HL-60 (cell line): ENCODE results near the gene CXCL11.

ENCODE experiments used
- CTCF ChIP-seq: IDR thresholded peaks from one replicate; pipeline ENCODE4 v1.5.1; 2011; ENCODE audit warnings: low read length, control low read depth, inconsistent platforms; ENCODE audit not compliant: insufficient read depth
- POLR2AphosphoS5 ChIP-seq: IDR thresholded peaks from 2 replicates; pipeline ENCODE4 v1.6.1; 2012; ENCODE audit warnings: low read depth
- SPI1 ChIP-seq: IDR thresholded peaks from 2 replicates; pipeline ENCODE4 v1.6.1; 2012; ENCODE audit warnings: low read depth, mild to moderate bottlenecking, borderline replicate concordance
- TF ChIP-seq, protein P1 (sequence below): IDR thresholded peaks from 2 replicates; pipeline ENCODE4 v1.6.1; 2012; ENCODE audit warnings: low read depth; ENCODE audit not compliant: insufficient replicate concordance

- TF ChIP-seq CTCF, result no peak
- TF ChIP-seq, protein P1, sequence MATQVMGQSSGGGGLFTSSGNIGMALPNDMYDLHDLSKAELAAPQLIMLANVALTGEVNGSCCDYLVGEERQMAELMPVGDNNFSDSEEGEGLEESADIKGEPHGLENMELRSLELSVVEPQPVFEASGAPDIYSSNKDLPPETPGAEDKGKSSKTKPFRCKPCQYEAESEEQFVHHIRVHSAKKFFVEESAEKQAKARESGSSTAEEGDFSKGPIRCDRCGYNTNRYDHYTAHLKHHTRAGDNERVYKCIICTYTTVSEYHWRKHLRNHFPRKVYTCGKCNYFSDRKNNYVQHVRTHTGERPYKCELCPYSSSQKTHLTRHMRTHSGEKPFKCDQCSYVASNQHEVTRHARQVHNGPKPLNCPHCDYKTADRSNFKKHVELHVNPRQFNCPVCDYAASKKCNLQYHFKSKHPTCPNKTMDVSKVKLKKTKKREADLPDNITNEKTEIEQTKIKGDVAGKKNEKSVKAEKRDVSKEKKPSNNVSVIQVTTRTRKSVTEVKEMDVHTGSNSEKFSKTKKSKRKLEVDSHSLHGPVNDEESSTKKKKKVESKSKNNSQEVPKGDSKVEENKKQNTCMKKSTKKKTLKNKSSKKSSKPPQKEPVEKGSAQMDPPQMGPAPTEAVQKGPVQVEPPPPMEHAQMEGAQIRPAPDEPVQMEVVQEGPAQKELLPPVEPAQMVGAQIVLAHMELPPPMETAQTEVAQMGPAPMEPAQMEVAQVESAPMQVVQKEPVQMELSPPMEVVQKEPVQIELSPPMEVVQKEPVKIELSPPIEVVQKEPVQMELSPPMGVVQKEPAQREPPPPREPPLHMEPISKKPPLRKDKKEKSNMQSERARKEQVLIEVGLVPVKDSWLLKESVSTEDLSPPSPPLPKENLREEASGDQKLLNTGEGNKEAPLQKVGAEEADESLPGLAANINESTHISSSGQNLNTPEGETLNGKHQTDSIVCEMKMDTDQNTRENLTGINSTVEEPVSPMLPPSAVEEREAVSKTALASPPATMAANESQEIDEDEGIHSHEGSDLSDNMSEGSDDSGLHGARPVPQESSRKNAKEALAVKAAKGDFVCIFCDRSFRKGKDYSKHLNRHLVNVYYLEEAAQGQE, result no peak
- peak; percentile 34; the same call in 1 of the 2 replicates for TF ChIP-seq SPI1
- no peak for TF ChIP-seq POLR2AphosphoS5
These were observed 24.0 kb downstream of the CXCL11 start for GRCh38 chr4:76011700-76012387.
